HFF-Myc (cell line): Measurements from ENCODE around the gene ZNF784.

ENCODE experiments used
- DNase-seq: peaks from one replicate; pipeline ENCODE4 v3.0.0-alpha.2; 2011; ENCODE audit warnings: low read depth; ENCODE audit errors: extremely low read depth
- H3K4me3 ChIP-seq: replicated peaks from 2 replicates; pipeline ENCODE4 v1.5.1; 2011; ENCODE audit warnings: low read depth, mild to moderate bottlenecking, control low read depth, low read length
- CTCF ChIP-seq: IDR thresholded peaks from 2 replicates; pipeline ENCODE4 v1.5.1; 2012; ENCODE audit warnings: mild to moderate bottlenecking, low read depth, low read length, control low read depth; ENCODE audit errors: missing control alignments

The ZNF784 gene

GRCh38 chr19:55632463-55632834, 8.1 kb upstream of the ZNF784 start:
- peak; percentile 88 for TF ChIP-seq CTCF
- no peak overlapping the region for H3K4me3 ChIP-seq
- peak; percentile 94 for DNase-seq

- no peak overlapping the region for H3K4me3 ChIP-seq
- TF ChIP-seq CTCF = no peak
- DNase-seq = no peak
These were observed 2.0 kb upstream of the ZNF784 start for GRCh38 chr19:55626350-55626749.

GRCh38 chr19:55625004-55625326, 599 bp upstream of the ZNF784 start:
- DNase-seq = no peak
- H3K4me3 ChIP-seq = peak overlapping the region; percentile 49
- TF ChIP-seq CTCF = no peak

GRCh38 chr19:55623561-55623960, 805 bp downstream of the ZNF784 start:
- TF ChIP-seq CTCF = no peak
- H3K4me3 ChIP-seq = peak overlapping the region; percentile 49; the same call in 1 of the 2 replicates
- no peak for DNase-seq

GRCh38 chr19:55623130-55623529, 1.2 kb downstream of the ZNF784 start:
- no peak overlapping the region for H3K4me3 ChIP-seq
- no peak for TF ChIP-seq CTCF
- no peak for DNase-seq

GRCh38 chr19:55622242-55622969, 2.0 kb downstream of the ZNF784 start:
- no peak for TF ChIP-seq CTCF
- no peak overlapping the region for H3K4me3 ChIP-seq
- no peak for DNase-seq
